HG02623 (cell line): ENCODE measurements around the gene TNFSF9.
"Not testable (repeated sequence)": the region's sequence is repeated elsewhere in the genome, so short reads cannot be mapped to it uniquely, and the experiment has no call there.

Experiments used
- ATAC-seq: cut with Tn5 transposase; IDR thresholded peaks from one replicate; pipeline ENCODE4 v1.9.1; 2021; ENCODE audit warnings: moderate library complexity; ENCODE audit not compliant: unreplicated experiment

TNFSF9 gene

DNA sequence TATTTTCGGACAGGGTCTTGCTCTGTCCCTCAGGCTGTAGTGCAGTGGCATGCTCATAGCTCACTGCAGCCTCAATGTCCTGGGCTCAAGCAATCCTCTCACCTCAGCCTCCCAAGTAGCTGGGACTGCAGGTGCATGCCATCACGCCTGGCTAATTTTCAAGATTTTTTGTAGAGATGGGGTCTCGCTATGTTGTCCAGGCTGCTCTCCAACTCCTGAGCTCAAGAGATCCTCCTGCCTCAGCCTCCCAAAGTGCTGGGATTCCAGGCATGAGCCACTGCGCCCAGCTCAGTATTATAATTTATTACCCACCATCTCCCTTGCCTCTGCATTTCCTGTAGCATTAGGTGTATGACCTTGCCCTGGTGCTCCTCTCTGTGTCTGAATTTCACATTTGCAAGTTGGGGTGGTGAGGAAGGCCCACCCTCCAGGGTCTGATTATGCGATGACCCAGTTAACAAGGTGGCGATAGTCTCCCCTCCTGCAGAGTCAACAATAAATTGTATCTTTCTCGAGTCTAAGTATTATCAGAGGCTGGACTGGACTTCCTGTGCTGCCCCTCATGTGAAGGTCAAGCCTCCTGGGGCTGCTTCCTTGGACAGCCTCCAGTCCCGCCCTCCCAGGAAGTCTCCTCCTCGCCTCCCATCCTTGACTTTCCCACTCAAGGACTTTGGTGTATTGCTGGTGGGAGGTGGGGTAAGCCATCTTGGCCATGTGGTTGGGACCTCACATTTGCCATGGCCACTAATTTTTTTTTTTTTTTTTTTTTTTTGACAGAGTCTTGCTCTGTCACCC is 27.2 kb upstream of the TNFSF9 start:
- ATAC-seq: no peak

GRCh38 chr19:6508028-6508771 is 22.6 kb upstream of the TNFSF9 start:
- ATAC-seq: not testable (repeated sequence)

- no peak for ATAC-seq
Observed at GRCh38 chr19:6509118-6509971, 21.5 kb upstream of the TNFSF9 start.

DNA sequence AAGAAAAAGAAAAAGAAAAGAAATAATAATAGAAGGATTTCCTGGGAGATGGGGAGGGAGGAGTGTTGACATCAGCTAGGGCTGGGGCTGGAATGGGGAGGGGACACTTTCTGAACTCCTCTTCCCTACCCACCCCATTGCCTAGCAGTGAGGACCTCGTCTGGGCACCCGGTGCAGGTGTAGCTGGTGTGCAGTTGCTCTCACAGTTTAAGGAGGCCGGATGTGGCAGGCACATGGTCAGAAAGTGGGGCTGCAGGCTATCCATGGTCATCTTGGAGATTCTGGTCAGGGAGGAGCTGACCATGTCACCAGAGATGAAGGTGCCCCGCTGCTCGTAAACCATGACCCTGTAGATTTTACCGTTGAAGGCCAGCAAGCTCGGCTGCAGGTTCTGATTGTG is 20.2 kb upstream of the TNFSF9 start:
- ATAC-seq: no peak

- ATAC-seq: no peak
Observed at GRCh38 chr19:6514089-6514488, 16.7 kb upstream of the TNFSF9 start.

GRCh38 chr19:6514926-6515544 is 15.8 kb upstream of the TNFSF9 start:
- ATAC-seq: no peak

- peak; percentile 42 for ATAC-seq
Observed at GRCh38 chr19:6516018-6516658, 14.7 kb upstream of the TNFSF9 start.

DNA sequence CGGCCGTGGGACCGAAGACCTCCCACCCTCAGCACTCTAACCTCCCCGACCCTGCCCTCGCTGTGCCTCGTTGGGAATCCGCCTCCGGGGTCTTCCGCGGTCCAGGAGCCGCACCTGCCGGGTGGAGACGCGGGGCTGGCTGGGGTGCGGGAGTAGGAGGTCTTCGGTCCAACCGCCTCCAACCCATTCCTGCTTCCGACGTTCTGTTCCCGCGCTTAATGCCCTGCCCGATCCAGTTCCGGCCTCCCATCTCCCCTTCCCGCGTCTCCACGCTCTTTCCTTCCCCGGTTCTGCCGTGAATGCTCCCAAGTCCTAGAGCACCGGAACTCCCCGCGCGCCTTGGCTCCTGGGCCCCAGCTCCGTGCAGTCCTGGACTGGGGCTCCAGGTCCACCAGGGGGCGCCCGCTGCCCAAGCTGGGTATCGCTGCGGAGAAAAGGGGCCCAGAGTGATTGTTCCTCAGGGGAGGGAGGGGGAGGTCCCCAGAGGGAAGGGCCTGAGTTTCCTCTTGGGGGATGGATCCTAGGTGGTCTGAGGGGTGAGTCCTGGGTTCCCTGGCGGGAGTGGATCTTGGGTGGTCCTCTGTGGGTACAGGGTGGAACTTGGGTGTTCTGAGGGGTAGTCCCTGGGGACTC is 14.1 kb upstream of the TNFSF9 start:
- peak; percentile 49 for ATAC-seq

DNA sequence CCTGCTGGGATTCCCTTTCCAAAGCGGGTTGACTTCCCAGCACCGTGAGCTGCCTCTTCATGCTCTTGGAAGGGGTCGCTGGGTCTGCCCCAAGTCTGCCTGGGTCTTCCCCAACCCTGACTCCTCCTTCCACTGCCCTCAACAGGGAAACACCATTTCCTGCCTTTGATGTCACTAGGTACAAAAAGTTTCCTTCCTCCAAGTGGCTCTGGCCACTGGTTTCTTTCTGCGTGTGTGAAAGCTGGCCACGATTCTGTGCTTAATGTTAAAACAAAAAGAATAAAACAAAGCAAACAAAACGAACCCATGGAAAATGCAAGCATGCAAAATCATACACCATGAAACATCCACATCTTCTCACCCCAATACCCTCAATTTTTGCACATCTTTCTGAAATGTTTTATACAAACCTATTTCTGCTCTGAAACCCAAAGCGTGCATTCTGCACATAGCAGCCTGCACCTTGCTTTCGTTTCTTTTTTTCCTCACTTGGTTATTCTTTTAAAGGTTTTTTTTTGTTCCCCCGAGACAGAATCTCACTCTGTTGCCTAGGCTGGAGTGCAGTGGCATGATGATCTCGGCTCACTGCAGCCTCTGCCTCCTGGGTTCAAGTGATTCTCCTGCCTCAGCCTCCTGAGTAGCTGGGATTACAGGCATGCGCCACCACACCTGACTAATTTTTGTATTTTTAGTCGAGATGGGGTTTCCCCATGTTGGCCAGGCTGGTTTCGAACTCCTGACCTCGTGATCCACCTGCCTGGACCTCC is 12.5 kb upstream of the TNFSF9 start:
- ATAC-seq: no peak

- ATAC-seq: no peak
Observed at GRCh38 chr19:6519289-6519688, 11.5 kb upstream of the TNFSF9 start.

DNA sequence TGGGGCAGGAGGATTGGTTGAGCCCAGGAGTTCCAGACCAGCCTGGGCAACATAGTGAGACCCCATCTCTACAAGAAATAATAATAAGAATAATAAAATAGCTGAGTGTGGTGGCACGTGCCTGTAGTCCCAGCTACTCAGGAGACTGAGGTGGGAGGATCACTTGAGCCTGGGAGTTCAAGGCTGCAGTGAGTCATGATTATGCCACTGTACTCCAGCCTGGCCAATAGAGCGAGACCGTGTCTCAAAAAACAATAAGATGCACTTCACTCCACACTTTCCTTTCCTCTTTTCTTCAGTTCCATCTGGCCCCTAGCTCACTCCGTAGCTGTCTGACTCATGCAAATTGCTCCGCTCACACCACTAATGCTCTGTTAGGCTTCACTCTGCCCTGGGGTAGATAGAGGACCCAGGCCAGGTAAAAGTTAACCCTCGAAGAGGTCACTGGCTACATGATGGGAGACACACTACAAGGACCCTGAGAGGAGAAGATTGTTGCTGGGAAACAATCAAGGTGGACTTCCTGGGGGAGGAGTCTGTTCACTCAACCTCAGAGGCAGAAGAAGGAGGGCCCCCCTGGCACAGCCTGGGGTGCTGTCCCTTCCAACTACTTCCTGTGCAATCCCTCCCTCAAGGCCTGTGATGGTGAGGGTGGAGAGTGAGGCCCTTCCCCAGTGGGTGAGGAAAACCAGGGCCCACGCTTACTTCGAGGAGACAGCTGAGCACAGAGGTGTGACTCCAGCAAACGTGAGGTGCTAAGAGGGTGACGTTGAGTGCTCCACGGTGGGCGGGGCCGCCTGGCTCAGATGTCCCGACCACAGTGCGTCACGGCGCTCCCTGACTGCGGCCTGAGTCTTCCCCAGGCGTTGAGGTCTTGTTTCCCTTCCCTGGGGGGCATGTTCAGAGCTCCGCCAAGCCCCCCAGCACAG is 8.8 kb upstream of the TNFSF9 start:
- peak; percentile 49 for ATAC-seq

- no peak for ATAC-seq
Observed at GRCh38 chr19:6522712-6523111, 8.1 kb upstream of the TNFSF9 start.

DNA sequence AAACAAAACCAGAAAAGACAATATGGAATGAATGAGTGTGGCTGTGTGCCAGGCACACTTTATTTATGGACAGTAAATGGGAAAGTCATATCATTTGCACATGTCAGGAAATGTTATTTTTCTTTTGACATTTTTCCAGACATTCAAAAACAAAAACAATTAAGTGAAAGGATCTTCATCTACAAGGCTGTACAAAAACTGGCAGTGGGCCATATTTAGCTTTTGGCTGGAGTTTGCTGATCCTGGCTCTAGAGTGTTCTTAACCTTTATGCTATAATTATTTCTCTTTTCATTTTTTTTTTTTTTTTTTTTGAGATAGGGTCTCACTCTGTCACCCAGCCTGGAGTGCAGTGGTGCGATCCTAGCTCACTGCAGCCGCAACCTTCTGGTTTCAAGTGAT is 6.5 kb upstream of the TNFSF9 start:
- no peak for ATAC-seq

- ATAC-seq: peak; percentile 42
Observed at GRCh38 chr19:6527893-6528543, 2.8 kb upstream of the TNFSF9 start.

- no peak for ATAC-seq
Observed at GRCh38 chr19:6528544-6529121, 2.2 kb upstream of the TNFSF9 start.

- ATAC-seq: no peak
Observed at GRCh38 chr19:6529351-6529750, 1.5 kb upstream of the TNFSF9 start.

DNA sequence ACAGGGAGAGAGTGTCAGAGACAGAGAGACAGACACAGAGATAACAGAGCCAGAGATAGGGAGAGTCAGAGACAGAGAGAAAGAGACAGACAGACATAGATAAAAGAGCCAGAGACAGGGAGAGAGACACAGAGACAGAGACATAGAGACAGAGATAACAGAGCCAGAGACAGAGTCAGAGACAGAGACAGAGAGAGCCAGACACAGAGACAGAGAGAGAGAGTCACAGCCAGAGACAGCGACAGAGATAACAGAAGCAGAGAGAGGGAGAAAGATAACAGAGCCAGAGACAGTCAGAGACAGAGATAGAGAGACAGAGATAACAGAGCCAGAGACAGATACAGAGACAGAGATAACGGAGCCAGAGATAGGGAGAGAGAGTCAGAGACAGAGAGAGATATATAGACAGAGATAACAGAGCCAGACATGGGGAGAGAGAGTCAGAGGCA is 865 bp upstream of the TNFSF9 start:
- no peak for ATAC-seq
